H1 (cell line): ENCODE data around the gene PEPD. TPM values are rescaled to one million over a fixed set of nuclear protein-coding genes. Genes with fewer than 3 reads are reported as not detected.

ENCODE experiments used
- CTCF ChIA-PET: fragments of 300-600 bp; sonication (Branson Sonifier 250); formaldehyde crosslinking; loops from one replicate; lab custom pipeline; 2021; ENCODE audit not compliant: partially characterized antibody; lab: Charles Lee
- POLR2A ChIA-PET: fragments of 300-600 bp; sonication (Branson Sonifier 250); formaldehyde crosslinking; loops from one replicate; lab custom pipeline; 2021; ENCODE audit warnings: inconsistent platforms; ENCODE audit not compliant: partially characterized antibody; lab: Charles Lee
- DNase-seq, 2 experiments: peaks; one replicate each; pipeline versions ENCODE4 v3.0.0 to v3.0.0-alpha.2; 2010 to 2022; ENCODE audit warnings: low spot score in 2 of 2, low read depth in 1 of 2, mixed read lengths in 1 of 2
- FAIRE-seq: peaks from 2 replicates; lab custom pipeline; 2011; peaks lifted over from hg19 to GRCh38; lab: Jason Lieb, UNC
- H2AFZ ChIP-seq: 2 replicates; pipeline ENCODE4 v1.8.1; 2012; ENCODE audit warnings: low read length, inconsistent platforms
- H2AK5ac ChIP-seq: 2 replicates; pipeline ENCODE4 v1.6.1; 2013; ENCODE audit warnings: low read depth, low read length
- H2BK120ac ChIP-seq: replicated peaks from 2 replicates; pipeline ENCODE3; 2013; ENCODE audit warnings: low read depth, low read length, inconsistent platforms
- H2BK12ac ChIP-seq: 2 replicates; pipeline ENCODE4 v1.6.1; 2013; ENCODE audit warnings: low read depth, low read length
- H2BK15ac ChIP-seq: 2 replicates; pipeline ENCODE4 v1.6.1; 2013; ENCODE audit warnings: low read length
- H2BK20ac ChIP-seq: 2 replicates; pipeline ENCODE4 v1.6.1; 2013; ENCODE audit warnings: low read length
- H2BK5ac ChIP-seq: 2 replicates; pipeline ENCODE4 v1.6.1; 2013; ENCODE audit warnings: low read depth, low read length
- H3K14ac ChIP-seq: 2 replicates; pipeline ENCODE4 v1.6.1; 2013; ENCODE audit warnings: inconsistent platforms; ENCODE audit not compliant: insufficient read length
- H3K18ac ChIP-seq: 2 replicates; pipeline ENCODE4 v1.6.1; 2013; ENCODE audit warnings: low read length; ENCODE audit errors: extremely low read depth
- H3K23ac ChIP-seq: 2 replicates; pipeline ENCODE4 v1.6.1; 2013; ENCODE audit warnings: inconsistent platforms; ENCODE audit not compliant: insufficient read length
- H3K23me2 ChIP-seq: 2 replicates; pipeline ENCODE4 v1.6.1; 2013; ENCODE audit warnings: low read depth, low read length
- H3K27ac ChIP-seq: 2 replicates; pipeline ENCODE4 v1.6.1; 2011; ENCODE audit warnings: low read depth, low read length, inconsistent platforms
- H3K27me3 ChIP-seq, 4 experiments: replicated peaks in 1 of 4; 1 replicate in 1 of 4; 2 replicates in 3 of 4; pipeline versions ENCODE4 v1.6.1 to v1.8.1; 2011 to 2013; ENCODE audit warnings: low read length in 3 of 4, mild to moderate bottlenecking in 3 of 4, inconsistent platforms in 2 of 4, mixed read lengths in 2 of 4, moderate library complexity in 1 of 4; ENCODE audit not compliant: control insufficient read depth in 3 of 4, insufficient read depth in 3 of 4; ENCODE audit errors: extremely low read depth in 1 of 4
- H3K36me3 ChIP-seq, 4 experiments: 2 replicates each; pipeline versions ENCODE4 v1.6.1 to v1.8.1; 2011 to 2013; ENCODE audit warnings: mild to moderate bottlenecking in 4 of 4, low read length in 3 of 4, moderate library complexity in 2 of 4, control low read depth in 1 of 4, inconsistent platforms in 1 of 4; ENCODE audit not compliant: insufficient read depth in 4 of 4, control insufficient read depth in 2 of 4
- H3K4ac ChIP-seq: replicated peaks from 2 replicates; pipeline ENCODE3; 2013; ENCODE audit warnings: low read length, low read depth, mixed read lengths, inconsistent platforms; ENCODE audit not compliant: insufficient read length
- H3K4me1 ChIP-seq, 4 experiments: replicated peaks in 1 of 4; 1 replicate in 1 of 4; 2 replicates in 3 of 4; pipeline versions ENCODE4 v1.6.1 to v1.8.1; 2011 to 2013; ENCODE audit warnings: low read length in 3 of 4, inconsistent platforms in 2 of 4, mixed read lengths in 1 of 4; ENCODE audit not compliant: insufficient read depth in 4 of 4, control insufficient read depth in 3 of 4
- H3K4me2 ChIP-seq, 2 experiments: 2 replicates each; pipeline versions ENCODE4 v1.6.1 to v1.8.1; 2011 to 2013; ENCODE audit warnings: low read depth in 2 of 2, low read length in 2 of 2, control low read depth in 1 of 2, inconsistent platforms in 1 of 2, mild to moderate bottlenecking in 1 of 2; ENCODE audit not compliant: insufficient read depth in 1 of 2
- H3K4me3 ChIP-seq, 4 experiments: fragments of 200-600, 300-600 bp in 1 of 4; sonication (generic), shearing (Covaris generic), sonication (Bioruptor Twin) in 1 of 4; 2 replicates each; pipeline versions ENCODE4 v1.5.1 to v1.8.1; 2011 to 2016; ENCODE audit warnings: low read length in 4 of 4, low read depth in 3 of 4, control low read depth in 2 of 4, inconsistent platforms in 2 of 4, mild to moderate bottlenecking in 2 of 4, mixed read lengths in 1 of 4, moderate library complexity in 1 of 4; ENCODE audit not compliant: insufficient read depth in 2 of 4; ENCODE audit errors: extremely low read depth in 1 of 4
- H3K56ac ChIP-seq: replicated peaks from 2 replicates; pipeline ENCODE3; 2013; ENCODE audit warnings: low read depth, mild to moderate bottlenecking, mixed read lengths, low read length, inconsistent platforms; ENCODE audit not compliant: insufficient read length
- H3K79me1 ChIP-seq: 2 replicates; pipeline ENCODE4 v1.6.1; 2013; ENCODE audit warnings: low read depth, low read length, control low read depth
- H3K79me2 ChIP-seq, 2 experiments: 2 replicates each; pipeline versions ENCODE4 v1.6.1 to v1.8.1; 2012 to 2013; ENCODE audit warnings: low read length in 2 of 2, mild to moderate bottlenecking in 2 of 2, inconsistent platforms in 1 of 2; ENCODE audit not compliant: insufficient read depth in 2 of 2, control insufficient read depth in 1 of 2
- H3K9ac ChIP-seq, 4 experiments: replicated peaks in 1 of 4; 1 replicate in 1 of 4; 2 replicates in 3 of 4; pipeline versions ENCODE4 v1.6.1 to v1.8.1; 2011 to 2013; ENCODE audit warnings: low read depth in 3 of 4, low read length in 3 of 4, control low read depth in 2 of 4, mild to moderate bottlenecking in 2 of 4, moderate library complexity in 2 of 4, inconsistent platforms in 1 of 4; ENCODE audit errors: extremely low read depth in 1 of 4
- H3K9me3 ChIP-seq, 2 experiments: 2 replicates each; pipeline versions ENCODE4 v1.6.1 to v1.8.1; 2012 to 2013; ENCODE audit warnings: mild to moderate bottlenecking in 2 of 2, moderate library complexity in 2 of 2, control low read depth in 1 of 2, inconsistent platforms in 1 of 2, low read depth in 1 of 2, low read length in 1 of 2, mixed read lengths in 1 of 2; ENCODE audit not compliant: insufficient read depth in 2 of 2
- H4K20me1 ChIP-seq, 2 experiments: replicated peaks in 1 of 2; 2 replicates each; pipeline versions ENCODE3 to v1.8.1; 2011 to 2013; ENCODE audit warnings: inconsistent platforms in 2 of 2, low read length in 2 of 2, mild to moderate bottlenecking in 1 of 2; ENCODE audit not compliant: insufficient read depth in 2 of 2, control insufficient read depth in 1 of 2
- H4K5ac ChIP-seq: 2 replicates; pipeline ENCODE4 v1.6.1; 2013; ENCODE audit warnings: low read length, low read depth, mixed read lengths, inconsistent platforms; ENCODE audit not compliant: insufficient read length
- H4K8ac ChIP-seq: 2 replicates; pipeline ENCODE4 v1.8.0; 2013; ENCODE audit warnings: mild to moderate bottlenecking, moderate library complexity, low read length, inconsistent platforms; ENCODE audit not compliant: insufficient read depth; ENCODE audit errors: extremely low read depth
- H4K91ac ChIP-seq: replicated peaks from 2 replicates; pipeline ENCODE3; 2013; ENCODE audit warnings: low read length, mixed read lengths, inconsistent platforms; ENCODE audit not compliant: insufficient read length
- CBX5 ChIP-seq: fragments of 300-800, 300-1000 bp; sonication (generic); IDR thresholded peaks from 2 replicates; pipeline ENCODE4 v1.7.1; 2016; ENCODE audit warnings: antibody characterized with exemption, low read length, low read depth
- KDM4A ChIP-seq: IDR thresholded peaks from one replicate; pipeline ENCODE4 v1.7.1; 2012; ENCODE audit warnings: low read depth, mild to moderate bottlenecking, moderate library complexity, low read length, inconsistent platforms; ENCODE audit not compliant: severe bottlenecking
- SP2 ChIP-seq: IDR thresholded peaks from 2 replicates; pipeline ENCODE4 v1.6.1; 2012; ENCODE audit warnings: mild to moderate bottlenecking, low read length, inconsistent platforms
- TAF7 ChIP-seq: optimal IDR thresholded peaks from 2 replicates; pipeline ENCODE3; 2011; ENCODE audit warnings: low read depth, mild to moderate bottlenecking, inconsistent platforms, low read length, moderate library complexity, borderline replicate concordance
- WGBS, 2 experiments: shearing (Covaris generic) in 1 of 2; methylation state at CpG; one replicate each; pipeline versions ENCODE4 v1.1.6 to v1.1.7; 2013 to 2015; ENCODE audit warnings: low lambda C conversion rate in 2 of 2, mixed read lengths in 2 of 2, inconsistent platforms in 1 of 2, low coverage in 1 of 2, missing lambda C conversion rate in 1 of 2; ENCODE audit not compliant: insufficient replicate concordance in 2 of 2, insufficient coverage in 1 of 2, insufficient read length in 1 of 2; ENCODE audit errors: extremely low coverage in 1 of 2, missing lambda C conversion rate in 1 of 2; 5-methylcytosine and 5-hydroxymethylcytosine counted together
- polyA plus RNA-seq, 7 experiments: library from polyadenylated mRNA; depleted of rRNA in 3 of 7; stranded (reverse) in 5 of 7; unstranded in 2 of 7; fragments of >200 nt in 5 of 7; fragments of 200-250 nt in 2 of 7; gene quantifications; 1 replicate in 5 of 7; 2 replicates in 1 of 7; 4 replicates in 1 of 7; pipeline versions ENCODE4 v1.2.1 to v1.2.3, GENCODE V29; 2011 to 2013; ENCODE audit warnings: missing spikeins in 2 of 7, mixed read lengths in 2 of 7
- total RNA-seq: library from RNA; stranded (reverse); fragmentation: NEBNext Ultra II Directional; extraction: Animal tissue kit (Norgen Biotek cat#: 25700); gene quantifications from 2 replicates; pipeline ENCODE4 v1.2.1, GENCODE V29; 2021
- TF ChIP-seq, protein P1 (sequence below), 3 experiments: IDR thresholded peaks; 1 replicate in 2 of 3; 2 replicates in 1 of 3; pipeline versions ENCODE4 v1.5.1 to v1.6.1; 2011; ENCODE audit warnings: low read length in 3 of 3, mild to moderate bottlenecking in 3 of 3, inconsistent platforms in 2 of 3, low read depth in 1 of 3, moderate library complexity in 1 of 3; ENCODE audit not compliant: insufficient read depth in 1 of 3; ENCODE audit errors: control extremely low read depth in 1 of 3
- TF ChIP-seq, protein P2 (sequence below): IDR thresholded peaks from 2 replicates; pipeline ENCODE4 v1.6.1; 2011; ENCODE audit warnings: low read length, improper control_type of control experiment
- TF ChIP-seq, protein P3 (sequence below): IDR thresholded peaks from 2 replicates; pipeline ENCODE4 v1.6.1; 2011; ENCODE audit warnings: low read depth, mild to moderate bottlenecking, low read length; ENCODE audit not compliant: insufficient read depth

The PEPD gene
- total and polyA plus RNA-seq, 2 of the 8 experiments (the other 6 are each of a cell fraction or from before 2014, with no cell fraction given): 84.1 to 178 TPM

DNA sequence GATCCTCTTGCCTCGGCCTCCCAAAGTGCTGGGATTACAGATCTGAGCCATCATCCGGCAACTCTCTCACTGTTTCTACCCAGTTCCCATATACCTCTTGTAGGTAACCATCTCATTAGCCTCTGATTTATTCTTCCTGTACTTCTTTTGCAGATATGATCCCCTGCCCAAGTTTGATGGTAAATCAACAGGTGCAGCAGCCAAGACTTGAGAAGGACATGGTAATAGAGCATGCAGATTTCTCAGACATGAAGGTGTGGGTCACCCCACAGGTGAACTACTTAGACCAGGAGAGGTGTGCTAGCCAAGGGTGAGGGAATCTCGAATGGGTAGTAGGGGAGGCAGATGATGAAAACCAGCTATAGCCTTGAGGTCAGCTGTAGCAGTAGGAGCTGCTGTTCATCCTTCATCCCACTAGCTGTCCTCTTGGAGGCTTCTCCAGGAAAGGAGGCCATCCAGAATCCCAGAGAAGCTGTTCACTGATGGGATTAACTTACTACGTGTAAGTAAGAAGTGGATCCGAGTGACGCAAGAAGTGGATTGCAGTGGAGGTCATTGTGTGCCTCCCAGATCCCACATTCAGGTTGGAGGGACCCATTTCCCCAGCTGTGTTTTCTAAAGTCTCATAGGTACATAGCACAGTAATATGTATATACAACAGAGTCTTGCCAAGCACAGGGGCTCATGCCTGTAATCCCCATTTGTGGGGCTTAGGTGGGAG is 158.9 kb downstream of the PEPD start:
- H3K56ac ChIP-seq: no peak overlapping the region
- H2BK12ac ChIP-seq: no peak overlapping the region
- no peak overlapping the region for H3K4me2 ChIP-seq
- no peaks in the 10 kb centered on the region for H3K23me2 ChIP-seq
- H3K79me1 ChIP-seq: no peaks in the 10 kb centered on the region
- H4K8ac ChIP-seq: no peak overlapping the region
- no peak overlapping the region for H2AFZ ChIP-seq
- DNase-seq (no peak), FAIRE-seq (no peak)
- no peak overlapping the region for H2BK15ac ChIP-seq
- no peak overlapping the region for H3K18ac ChIP-seq
- H3K36me3 ChIP-seq: no peaks in the 10 kb centered on the region
- H3K9me3 ChIP-seq: no peaks in the 10 kb centered on the region
- ChIA-PET CTCF (interaction anchor here (0.5 to 2.2 kb wide), 11 partner anchors 12 to 225 kb away, joined by 3 to 7 read pairs (median 4); no protein-coding TSS in a partner anchor), POLR2A (interaction anchor here (1.5 to 6.8 kb wide), 3 partner anchors 11 to 14 kb away, joined by 5 to 44 read pairs (median 13); partner anchors contain the start of gene CEBPG)
- H3K23ac ChIP-seq: no peak overlapping the region
- no peaks in the 10 kb centered on the region for H3K79me2 ChIP-seq
- H2AK5ac ChIP-seq: no peak overlapping the region
- H2BK5ac ChIP-seq: no peak overlapping the region
- no peak overlapping the region for H4K5ac ChIP-seq
- no peak overlapping the region for H3K27ac ChIP-seq
- H4K20me1 ChIP-seq: no peaks in the 10 kb centered on the region
- H3K14ac ChIP-seq: no peak overlapping the region
- no peak overlapping the region for H2BK20ac ChIP-seq
- H3K4me1 ChIP-seq: no peaks in the 10 kb centered on the region
- no peak overlapping the region for H3K4me3 ChIP-seq
- no peak overlapping the region for H4K91ac ChIP-seq
- no peaks in the 10 kb centered on the region; a peak in 1 of 7 replicates for H3K27me3 ChIP-seq
- no peak overlapping the region for H3K9ac ChIP-seq
- WGBS, 2 experiments: 88% methylated on average over 6 of the region's 6 CpGs; no CpG with 5 or more reads in 1 of the 2 experiments
- no peak overlapping the region for H3K4ac ChIP-seq
- H2BK120ac ChIP-seq: no peak overlapping the region
- TF ChIP-seq, protein P1, sequence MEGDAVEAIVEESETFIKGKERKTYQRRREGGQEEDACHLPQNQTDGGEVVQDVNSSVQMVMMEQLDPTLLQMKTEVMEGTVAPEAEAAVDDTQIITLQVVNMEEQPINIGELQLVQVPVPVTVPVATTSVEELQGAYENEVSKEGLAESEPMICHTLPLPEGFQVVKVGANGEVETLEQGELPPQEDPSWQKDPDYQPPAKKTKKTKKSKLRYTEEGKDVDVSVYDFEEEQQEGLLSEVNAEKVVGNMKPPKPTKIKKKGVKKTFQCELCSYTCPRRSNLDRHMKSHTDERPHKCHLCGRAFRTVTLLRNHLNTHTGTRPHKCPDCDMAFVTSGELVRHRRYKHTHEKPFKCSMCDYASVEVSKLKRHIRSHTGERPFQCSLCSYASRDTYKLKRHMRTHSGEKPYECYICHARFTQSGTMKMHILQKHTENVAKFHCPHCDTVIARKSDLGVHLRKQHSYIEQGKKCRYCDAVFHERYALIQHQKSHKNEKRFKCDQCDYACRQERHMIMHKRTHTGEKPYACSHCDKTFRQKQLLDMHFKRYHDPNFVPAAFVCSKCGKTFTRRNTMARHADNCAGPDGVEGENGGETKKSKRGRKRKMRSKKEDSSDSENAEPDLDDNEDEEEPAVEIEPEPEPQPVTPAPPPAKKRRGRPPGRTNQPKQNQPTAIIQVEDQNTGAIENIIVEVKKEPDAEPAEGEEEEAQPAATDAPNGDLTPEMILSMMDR (IDR thresholded peaks at IDR 0.05; ENCODE audit: control extremely low read depth in 1 of 3, insufficient read depth in 1 of 3, low read depth in 1 of 3, low read length in 3 of 3): no peak
- TF ChIP-seq, protein P2, sequence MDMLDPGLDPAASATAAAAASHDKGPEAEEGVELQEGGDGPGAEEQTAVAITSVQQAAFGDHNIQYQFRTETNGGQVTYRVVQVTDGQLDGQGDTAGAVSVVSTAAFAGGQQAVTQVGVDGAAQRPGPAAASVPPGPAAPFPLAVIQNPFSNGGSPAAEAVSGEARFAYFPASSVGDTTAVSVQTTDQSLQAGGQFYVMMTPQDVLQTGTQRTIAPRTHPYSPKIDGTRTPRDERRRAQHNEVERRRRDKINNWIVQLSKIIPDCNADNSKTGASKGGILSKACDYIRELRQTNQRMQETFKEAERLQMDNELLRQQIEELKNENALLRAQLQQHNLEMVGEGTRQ: no peak
- TF ChIP-seq TAF7 (no peak), SP2 (no peak), KDM4A (no peak), CBX5 (no peak)
- TF ChIP-seq, protein P3, sequence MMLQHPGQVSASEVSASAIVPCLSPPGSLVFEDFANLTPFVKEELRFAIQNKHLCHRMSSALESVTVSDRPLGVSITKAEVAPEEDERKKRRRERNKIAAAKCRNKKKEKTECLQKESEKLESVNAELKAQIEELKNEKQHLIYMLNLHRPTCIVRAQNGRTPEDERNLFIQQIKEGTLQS: no peak
